ENCODE measurements around the gene C2orf80. TPM values are rescaled to one million over a fixed set of nuclear protein-coding genes. Genes with fewer than 3 reads are reported as not detected.

Gene C2orf80
- total and polyA plus RNA-seq, 9 of the 15 experiments (the other 6 are each of a cell fraction or from before 2014, with no cell fraction given), result not detected

DNA sequence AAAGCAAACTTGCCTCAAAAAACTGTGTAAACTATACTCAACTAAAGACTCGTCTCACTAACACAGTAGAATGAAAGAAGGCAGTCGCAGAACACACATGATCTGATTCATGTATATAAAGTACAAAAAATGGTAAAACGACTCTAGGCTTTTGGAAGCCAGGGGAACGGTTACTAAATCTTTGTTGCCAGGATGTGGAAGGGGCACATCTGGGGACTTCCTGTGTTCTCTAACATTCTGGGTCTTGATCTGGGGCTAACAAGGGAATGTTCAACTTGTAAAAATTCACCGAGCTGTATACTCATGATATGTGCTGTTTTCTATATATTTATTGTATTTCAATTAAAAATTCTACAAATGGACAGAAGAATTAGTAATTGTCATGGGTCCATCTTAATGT, 14.3 kb upstream of the C2orf80 start:
- no peaks in the 10 kb centered on the region for H3K79me2 ChIP-seq (ENCODE audit: control insufficient read depth, insufficient read depth, low read length)
- intact Hi-C loops (cut with micrococcal nuclease) (no loop called here), in situ Hi-C loops (cut with MboI) (no loop called here)
- no peaks in the 10 kb centered on the region for H3K36me3 ChIP-seq (ENCODE audit: control insufficient read depth, insufficient read depth, low read length)
- H3K4me2 ChIP-seq (ENCODE audit: insufficient read depth, low read length), result no peak overlapping the region
- BruUV-seq (replicated peaks), result no TSS peak
- H3K9ac ChIP-seq (ENCODE audit: insufficient read depth in 1 of 2, low read depth in 2 of 2, low read length in 2 of 2), result no peak overlapping the region
- H3K9me3 ChIP-seq (replicated peaks; ENCODE audit: control insufficient read depth, insufficient read depth, low read depth, low read length), result no peaks in the 10 kb centered on the region
- ChIA-PET POLR2A (interaction anchor here (0.6 to 0.8 kb wide), 2 partner anchors 10 to 78 kb away, joined by 3 read pairs; no protein-coding TSS in a partner anchor), CTCF (ENCODE audit: low intra/inter-chr PET ratio) (no interaction called here)
- H4K20me1 ChIP-seq (replicated peaks; ENCODE audit: control insufficient read depth, insufficient read depth, low read length), result no peaks in the 10 kb centered on the region
- 42% methylated on average over 5 of the region's 5 CpGs for WGBS (ENCODE audit: insufficient coverage, low coverage, missing lambda C conversion rate)
- H3K27me3 ChIP-seq (ENCODE audit: control insufficient read depth in 2 of 2, insufficient read depth in 2 of 2, low read length in 2 of 2), result no peaks in the 10 kb centered on the region
- FAIRE-seq, result no peak
- peak overlapping the region; percentile 63; the same call in 1 of the 2 replicates for H2AFZ ChIP-seq (ENCODE audit: low read depth, low read length)
- TF ChIP-seq TCF7 (IDR thresholded peaks at IDR 0.05; ENCODE audit: borderline replicate concordance), result no peak
- TF ChIP-seq KLF13 (tag; IDR thresholded peaks at IDR 0.05; ENCODE audit: borderline replicate concordance, low read depth), result no peak
- TF ChIP-seq ZNF764 (CRISPR knock-in tag; IDR thresholded peaks at IDR 0.05; ENCODE audit: low read depth), result no peak
- TF ChIP-seq FUS (optimal IDR thresholded peaks at IDR 0.05; ENCODE audit: low read depth, low read length), result no peak
- no peak for TF ChIP-seq KLF6 (CRISPR knock-in tag; IDR thresholded peaks at IDR 0.05; ENCODE audit: borderline replicate concordance)
- TF ChIP-seq FOXK1 (CRISPR knock-in tag; IDR thresholded peaks at IDR 0.05; ENCODE audit: borderline replicate concordance), result no peak
- TF ChIP-seq, protein P1, sequence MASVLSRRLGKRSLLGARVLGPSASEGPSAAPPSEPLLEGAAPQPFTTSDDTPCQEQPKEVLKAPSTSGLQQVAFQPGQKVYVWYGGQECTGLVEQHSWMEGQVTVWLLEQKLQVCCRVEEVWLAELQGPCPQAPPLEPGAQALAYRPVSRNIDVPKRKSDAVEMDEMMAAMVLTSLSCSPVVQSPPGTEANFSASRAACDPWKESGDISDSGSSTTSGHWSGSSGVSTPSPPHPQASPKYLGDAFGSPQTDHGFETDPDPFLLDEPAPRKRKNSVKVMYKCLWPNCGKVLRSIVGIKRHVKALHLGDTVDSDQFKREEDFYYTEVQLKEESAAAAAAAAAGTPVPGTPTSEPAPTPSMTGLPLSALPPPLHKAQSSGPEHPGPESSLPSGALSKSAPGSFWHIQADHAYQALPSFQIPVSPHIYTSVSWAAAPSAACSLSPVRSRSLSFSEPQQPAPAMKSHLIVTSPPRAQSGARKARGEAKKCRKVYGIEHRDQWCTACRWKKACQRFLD (CRISPR knock-in tag; IDR thresholded peaks at IDR 0.05), result no peak
- no peak for TF ChIP-seq ELF4 (CRISPR knock-in tag; IDR thresholded peaks at IDR 0.05)
- no peak for TF ChIP-seq TEAD1 (CRISPR knock-in tag; IDR thresholded peaks at IDR 0.05)
- TF ChIP-seq ZNF707 (CRISPR knock-in tag; conservative IDR thresholded peaks at IDR 0.05), result no peak
- TF ChIP-seq, protein P2, sequence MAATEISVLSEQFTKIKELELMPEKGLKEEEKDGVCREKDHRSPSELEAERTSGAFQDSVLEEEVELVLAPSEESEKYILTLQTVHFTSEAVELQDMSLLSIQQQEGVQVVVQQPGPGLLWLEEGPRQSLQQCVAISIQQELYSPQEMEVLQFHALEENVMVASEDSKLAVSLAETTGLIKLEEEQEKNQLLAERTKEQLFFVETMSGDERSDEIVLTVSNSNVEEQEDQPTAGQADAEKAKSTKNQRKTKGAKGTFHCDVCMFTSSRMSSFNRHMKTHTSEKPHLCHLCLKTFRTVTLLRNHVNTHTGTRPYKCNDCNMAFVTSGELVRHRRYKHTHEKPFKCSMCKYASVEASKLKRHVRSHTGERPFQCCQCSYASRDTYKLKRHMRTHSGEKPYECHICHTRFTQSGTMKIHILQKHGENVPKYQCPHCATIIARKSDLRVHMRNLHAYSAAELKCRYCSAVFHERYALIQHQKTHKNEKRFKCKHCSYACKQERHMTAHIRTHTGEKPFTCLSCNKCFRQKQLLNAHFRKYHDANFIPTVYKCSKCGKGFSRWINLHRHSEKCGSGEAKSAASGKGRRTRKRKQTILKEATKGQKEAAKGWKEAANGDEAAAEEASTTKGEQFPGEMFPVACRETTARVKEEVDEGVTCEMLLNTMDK (IDR thresholded peaks at IDR 0.05; ENCODE audit: borderline replicate concordance, insufficient read depth, low read depth, low read length, poor library complexity, severe bottlenecking), result no peak
- no peak for TF ChIP-seq MCM3 (IDR thresholded peaks at IDR 0.05)
- no peak for TF ChIP-seq PCBP1 (IDR thresholded peaks at IDR 0.05; ENCODE audit: low read depth, low read length, poor library complexity, severe bottlenecking)
- no peaks in the 10 kb centered on the region; a peak in 1 of 5 replicates for H3K4me1 ChIP-seq (replicated peaks in 1 of 2; ENCODE audit: control insufficient read depth in 2 of 2, insufficient read depth in 2 of 2, low read length in 2 of 2)
- no peaks in the 10 kb centered on the region for H3K9me1 ChIP-seq (ENCODE audit: control insufficient read depth, insufficient read depth, low read length)
- no peak overlapping the region for H3K4me3 ChIP-seq
- DNase-seq (ENCODE audit: extremely low read depth in 1 of 4, low spot score in 3 of 4), result no peak
- no peak for ATAC-seq
- H3K27ac ChIP-seq (ENCODE audit: extremely low read depth, low read depth, low read length), result no peak overlapping the region

All from K562 (cell line).